Measurements from ENCODE around the gene FN1. TPM values are rescaled to one million over a fixed set of nuclear protein-coding genes. Genes with fewer than 3 reads are reported as not detected.

FN1 gene
- total and polyA plus RNA-seq, 2 donors (not counting 1 experiment from before 2014, with no cell fraction given), result 0.05 TPM; not detected in 1

GRCh38 chr2:215376103-215376780, 59.6 kb downstream of the FN1 start:
- Histone ChIP-seq H3K9ac (ENCODE audit: low read length) (no peak overlapping the region), H3K9me3 (ENCODE audit: control extremely low read depth in 1 of 3, control insufficient read depth in 2 of 3, insufficient read depth in 1 of 3, low read length in 2 of 3) (no peaks in the 10 kb centered on the region), H4K20me1 (ENCODE audit: control insufficient read depth, insufficient read depth, low read length, poor library complexity, severe bottlenecking) (no peaks in the 10 kb centered on the region), H3K27me3 (replicated peaks in 1 of 4; ENCODE audit: control extremely low read depth in 1 of 4, control insufficient read depth in 3 of 4, insufficient read depth in 4 of 4, low read length in 3 of 4) (no peaks in the 10 kb centered on the region), H2AFZ (ENCODE audit: insufficient read depth, low read depth, low read length, poor library complexity, severe bottlenecking) (no peak overlapping the region), H3K4me2 (replicated peaks; ENCODE audit: low read depth, low read length, poor library complexity, severe bottlenecking) (no peak overlapping the region), H3K4me3 (ENCODE audit: control extremely low read depth in 1 of 5, extremely low read depth in 1 of 5, insufficient read depth in 1 of 5, low read depth in 2 of 5, low read length in 4 of 5) (no peak overlapping the region), H3K4me1 (ENCODE audit: control insufficient read depth in 2 of 2, insufficient read depth in 2 of 2, low read length in 2 of 2) (no peaks in the 10 kb centered on the region), H3K79me2 (ENCODE audit: control insufficient read depth, insufficient read depth, low read length) (no peaks in the 10 kb centered on the region), H3K27ac (ENCODE audit: low read length in 2 of 2) (no peak overlapping the region), H3K36me3 (replicated peaks in 1 of 2; ENCODE audit: control extremely low read depth in 1 of 2, control insufficient read depth in 1 of 2, extremely low read depth in 1 of 2, insufficient read depth in 2 of 2, low read length in 1 of 2) (no peaks in the 10 kb centered on the region)
- POLR2A ChIA-PET, result no interaction called here
- ATAC-seq (ENCODE audit: low read depth) (no peak), DNase-seq (no peak)
- Mint-ChIP-seq H3K9me3 (ENCODE audit: insufficient read depth) (peaks cover 5% of the 10 kb centered on the region), H3K27ac (no peak overlapping the region), H3K4me1 (no peaks in the 10 kb centered on the region), H3K4me3 (no peak overlapping the region), H3K27me3 (no peaks in the 10 kb centered on the region)
- 100% methylated on average over 4 of the region's 9 CpGs for WGBS (ENCODE audit: insufficient coverage)
- TF ChIP-seq EZH2 (IDR thresholded peaks at IDR 0.05; ENCODE audit: borderline replicate concordance, insufficient read depth, low read depth, low read length, poor library complexity, severe bottlenecking) (no peak), CTCF (IDR thresholded peaks at IDR 0.05) (no peak)
- intact Hi-C loops (cut with micrococcal nuclease), result no loop called here
- CTCF ChIA-PET, result no interaction called here

- H3K27ac ChIP-seq (ENCODE audit: low read length in 2 of 2), result no peak overlapping the region
- no peak overlapping the region for H3K27ac Mint-ChIP-seq
- H3K4me3 Mint-ChIP-seq, result no peak overlapping the region
- ATAC-seq (ENCODE audit: low read depth), result no peak
- no peak for DNase-seq
- H3K9me3 ChIP-seq (ENCODE audit: control extremely low read depth in 1 of 3, control insufficient read depth in 2 of 3, insufficient read depth in 1 of 3, low read length in 2 of 3), result no peaks in the 10 kb centered on the region
- no peaks in the 10 kb centered on the region for H4K20me1 ChIP-seq (ENCODE audit: control insufficient read depth, insufficient read depth, low read length, poor library complexity, severe bottlenecking)
- POLR2A ChIA-PET, result no interaction called here
- no peak overlapping the region for H2AFZ ChIP-seq (ENCODE audit: insufficient read depth, low read depth, low read length, poor library complexity, severe bottlenecking)
- no peaks in the 10 kb centered on the region for H3K79me2 ChIP-seq (ENCODE audit: control insufficient read depth, insufficient read depth, low read length)
- H3K9me3 Mint-ChIP-seq (ENCODE audit: insufficient read depth), result peaks cover 5% of the 10 kb centered on the region
- CTCF ChIA-PET, result no interaction called here
- WGBS (ENCODE audit: insufficient coverage), result 96% methylated on average over 3 of the region's 6 CpGs
- no peaks in the 10 kb centered on the region for H3K27me3 ChIP-seq (replicated peaks in 1 of 4; ENCODE audit: control extremely low read depth in 1 of 4, control insufficient read depth in 3 of 4, insufficient read depth in 4 of 4, low read length in 3 of 4)
- H3K36me3 ChIP-seq (replicated peaks in 1 of 2; ENCODE audit: control extremely low read depth in 1 of 2, control insufficient read depth in 1 of 2, extremely low read depth in 1 of 2, insufficient read depth in 2 of 2, low read length in 1 of 2), result no peaks in the 10 kb centered on the region
- H3K4me2 ChIP-seq (replicated peaks; ENCODE audit: low read depth, low read length, poor library complexity, severe bottlenecking), result no peak overlapping the region
- no peaks in the 10 kb centered on the region for H3K27me3 Mint-ChIP-seq
- intact Hi-C loops (cut with micrococcal nuclease), result no loop called here
- TF ChIP-seq CTCF (IDR thresholded peaks at IDR 0.05), result no peak
- TF ChIP-seq EZH2 (IDR thresholded peaks at IDR 0.05; ENCODE audit: borderline replicate concordance, insufficient read depth, low read depth, low read length, poor library complexity, severe bottlenecking), result no peak
- no peak overlapping the region for H3K4me3 ChIP-seq (ENCODE audit: control extremely low read depth in 1 of 5, extremely low read depth in 1 of 5, insufficient read depth in 1 of 5, low read depth in 2 of 5, low read length in 4 of 5)
- no peaks in the 10 kb centered on the region for H3K4me1 Mint-ChIP-seq
- H3K4me1 ChIP-seq (ENCODE audit: control insufficient read depth in 2 of 2, insufficient read depth in 2 of 2, low read length in 2 of 2), result no peaks in the 10 kb centered on the region
- H3K9ac ChIP-seq (ENCODE audit: low read length), result no peak overlapping the region
Measured at GRCh38 chr2:215375467-215375830, 60.4 kb downstream of the FN1 start.
